Fibroblast of pulmonary artery (primary cell): ENCODE measurements around the gene SYCP3.

Experiments
- DNase-seq: peaks from one replicate; pipeline ENCODE4 v3.0.0-alpha.2; 2010; ENCODE audit warnings: low read depth
- H3K4me3 ChIP-seq: replicated peaks from 2 replicates; pipeline ENCODE4 v1.5.1; 2011; ENCODE audit warnings: low read depth, mild to moderate bottlenecking, control low read depth, low read length, moderate library complexity
- CTCF ChIP-seq: IDR thresholded peaks from 2 replicates; pipeline ENCODE4 v1.5.1; 2011; ENCODE audit warnings: mild to moderate bottlenecking, control low read depth, low read length, inconsistent platforms; ENCODE audit errors: missing control alignments

SYCP3 gene

GRCh38 chr12:101696251-101697196 lies 42.7 kb downstream of the SYCP3 start:
- no peak for TF ChIP-seq CTCF
- peak overlapping the region; percentile 79 for H3K4me3 ChIP-seq
- DNase-seq = peak; percentile 18

GRCh38 chr12:101695706-101696105 lies 43.6 kb downstream of the SYCP3 start:
- no peak for TF ChIP-seq CTCF
- no peak overlapping the region for H3K4me3 ChIP-seq
- DNase-seq = no peak

GRCh38 chr12:101694986-101695385 lies 44.3 kb downstream of the SYCP3 start:
- no peak for TF ChIP-seq CTCF
- no peak for DNase-seq
- no peak overlapping the region for H3K4me3 ChIP-seq

GRCh38 chr12:101694297-101694848 lies 44.9 kb downstream of the SYCP3 start:
- TF ChIP-seq CTCF = no peak
- DNase-seq = no peak

GRCh38 chr12:101691503-101692096 lies 47.7 kb downstream of the SYCP3 start:
- no peak for TF ChIP-seq CTCF
- no peak for DNase-seq
- no peak overlapping the region for H3K4me3 ChIP-seq

More at GRCh38 chr12:101694297-101694848, 44.9 kb downstream of the SYCP3 start:
- H3K4me3 ChIP-seq = no peak overlapping the region

- no peak for DNase-seq
- no peak for TF ChIP-seq CTCF
- H3K4me3 ChIP-seq = no peak overlapping the region
These were observed 48.6 kb downstream of the SYCP3 start for GRCh38 chr12:101690544-101691098.
